ENCODE results near the gene C1orf167.

C1orf167 gene

GRCh38 chr1:11759791-11760190, 2.2 kb upstream of the C1orf167 start:
- TF ChIP-seq, protein P1, sequence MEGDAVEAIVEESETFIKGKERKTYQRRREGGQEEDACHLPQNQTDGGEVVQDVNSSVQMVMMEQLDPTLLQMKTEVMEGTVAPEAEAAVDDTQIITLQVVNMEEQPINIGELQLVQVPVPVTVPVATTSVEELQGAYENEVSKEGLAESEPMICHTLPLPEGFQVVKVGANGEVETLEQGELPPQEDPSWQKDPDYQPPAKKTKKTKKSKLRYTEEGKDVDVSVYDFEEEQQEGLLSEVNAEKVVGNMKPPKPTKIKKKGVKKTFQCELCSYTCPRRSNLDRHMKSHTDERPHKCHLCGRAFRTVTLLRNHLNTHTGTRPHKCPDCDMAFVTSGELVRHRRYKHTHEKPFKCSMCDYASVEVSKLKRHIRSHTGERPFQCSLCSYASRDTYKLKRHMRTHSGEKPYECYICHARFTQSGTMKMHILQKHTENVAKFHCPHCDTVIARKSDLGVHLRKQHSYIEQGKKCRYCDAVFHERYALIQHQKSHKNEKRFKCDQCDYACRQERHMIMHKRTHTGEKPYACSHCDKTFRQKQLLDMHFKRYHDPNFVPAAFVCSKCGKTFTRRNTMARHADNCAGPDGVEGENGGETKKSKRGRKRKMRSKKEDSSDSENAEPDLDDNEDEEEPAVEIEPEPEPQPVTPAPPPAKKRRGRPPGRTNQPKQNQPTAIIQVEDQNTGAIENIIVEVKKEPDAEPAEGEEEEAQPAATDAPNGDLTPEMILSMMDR (conservative IDR thresholded peaks at IDR 0.05; ENCODE audit: low read depth, low read length), result no peak
- Histone ChIP-seq H3K36me3 (ENCODE audit: insufficient read depth) (no peaks in the 10 kb centered on the region), H3K9ac (no peak overlapping the region), H2AFZ (ENCODE audit: low read depth) (no peak overlapping the region), H4K20me1 (ENCODE audit: insufficient read depth) (no peaks in the 10 kb centered on the region), H3K4me1 (ENCODE audit: low read depth, poor library complexity, severe bottlenecking) (no peaks in the 10 kb centered on the region), H3K4me3 (IDR thresholded peaks at IDR 0.05; ENCODE audit: insufficient read depth, low read depth, low read length) (no peak overlapping the region), H3K79me2 (ENCODE audit: insufficient read depth, low read depth) (no peaks in the 10 kb centered on the region), H3K27ac (no peak overlapping the region), H3K4me2 (no peak overlapping the region), H3K27me3 (ENCODE audit: insufficient read depth, low read depth) (peaks cover 36% of the 10 kb centered on the region)

DNA sequence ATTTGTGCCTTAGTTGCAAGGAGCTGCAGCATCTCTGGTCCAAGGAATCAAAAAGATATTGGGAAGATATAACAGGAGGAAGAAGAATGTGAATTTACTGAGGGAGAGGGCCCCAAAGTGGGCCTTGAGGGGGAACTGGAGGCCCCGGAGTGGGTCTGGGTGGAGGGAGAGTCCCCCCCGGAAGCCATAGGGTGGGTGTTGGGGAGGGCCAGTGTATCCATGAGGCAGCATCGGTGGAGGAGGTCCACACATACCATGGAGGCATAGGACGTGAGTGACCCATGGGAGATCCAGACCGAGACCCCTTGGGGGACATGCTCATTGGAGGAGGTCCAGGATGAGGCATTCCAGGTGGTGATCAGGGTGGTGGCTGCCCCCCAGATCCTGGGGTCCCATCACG, 708 bp upstream of the C1orf167 start:
- no peak overlapping the region for H3K4me2 ChIP-seq
- H2AFZ ChIP-seq (ENCODE audit: low read depth), result no peak overlapping the region
- H3K79me2 ChIP-seq (ENCODE audit: insufficient read depth, low read depth), result no peaks in the 10 kb centered on the region
- H3K36me3 ChIP-seq (ENCODE audit: insufficient read depth), result no peaks in the 10 kb centered on the region
- no peak overlapping the region for H3K9ac ChIP-seq
- H3K4me3 ChIP-seq (IDR thresholded peaks at IDR 0.05; ENCODE audit: insufficient read depth, low read depth, low read length), result no peak overlapping the region
- H4K20me1 ChIP-seq (ENCODE audit: insufficient read depth), result no peaks in the 10 kb centered on the region
- no peak overlapping the region for H3K27ac ChIP-seq
- no peaks in the 10 kb centered on the region for H3K4me1 ChIP-seq (ENCODE audit: low read depth, poor library complexity, severe bottlenecking)
- TF ChIP-seq, protein P1 (conservative IDR thresholded peaks at IDR 0.05; ENCODE audit: low read depth, low read length), result no peak
- H3K27me3 ChIP-seq (ENCODE audit: insufficient read depth, low read depth), result peaks cover 46% of the 10 kb centered on the region

DNA sequence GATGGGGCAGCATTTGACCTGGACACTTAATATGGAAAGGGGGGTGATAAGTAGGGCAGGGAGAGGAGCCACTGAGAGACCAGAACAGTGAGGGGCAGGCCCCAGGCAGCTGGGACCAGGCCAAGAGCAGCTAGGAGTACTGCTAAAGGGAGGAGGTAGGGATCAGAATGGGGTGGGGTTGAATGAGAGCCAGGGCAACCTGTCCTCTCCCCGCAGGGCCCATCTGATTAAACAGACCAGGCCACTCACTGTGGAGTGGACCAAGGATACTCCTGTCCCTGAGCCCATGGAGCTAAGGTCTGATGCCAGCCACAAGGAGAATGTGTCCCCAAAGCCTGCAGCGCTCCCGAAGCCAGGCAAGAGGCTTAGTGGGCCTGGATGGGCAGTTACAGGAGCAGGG, 2.1 kb downstream of the C1orf167 start:
- Histone ChIP-seq H3K36me3 (ENCODE audit: insufficient read depth) (no peaks in the 10 kb centered on the region), H3K27ac (no peak overlapping the region), H3K4me3 (IDR thresholded peaks at IDR 0.05; ENCODE audit: insufficient read depth, low read depth, low read length) (no peak overlapping the region), H3K79me2 (ENCODE audit: insufficient read depth, low read depth) (no peaks in the 10 kb centered on the region), H2AFZ (ENCODE audit: low read depth) (no peak overlapping the region), H3K4me2 (no peak overlapping the region), H3K9ac (no peak overlapping the region), H3K27me3 (ENCODE audit: insufficient read depth, low read depth) (peaks cover 69% of the 10 kb centered on the region), H4K20me1 (ENCODE audit: insufficient read depth) (no peaks in the 10 kb centered on the region), H3K4me1 (ENCODE audit: low read depth, poor library complexity, severe bottlenecking) (no peaks in the 10 kb centered on the region)
- TF ChIP-seq, protein P1 (conservative IDR thresholded peaks at IDR 0.05; ENCODE audit: low read depth, low read length), result no peak

DNA sequence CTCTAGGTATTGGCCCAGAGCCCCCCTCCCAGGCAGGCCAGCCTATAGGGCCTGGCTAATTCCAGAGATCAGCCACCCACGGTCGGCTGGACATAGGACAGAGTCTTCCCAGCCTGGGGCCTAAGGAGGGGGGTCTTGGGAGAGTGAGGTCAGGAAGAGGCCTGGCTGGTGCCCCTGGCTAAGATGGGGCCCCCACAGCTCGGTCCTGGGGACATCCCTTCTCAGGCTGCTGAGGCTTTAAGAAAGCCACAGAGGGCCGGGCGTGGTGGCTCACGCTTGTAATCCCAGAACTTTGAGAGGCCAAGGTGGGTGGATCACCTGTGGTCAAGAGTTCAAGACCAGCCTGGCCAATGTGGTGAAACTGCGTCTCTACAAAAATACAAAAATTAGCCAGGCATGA, 2.5 kb downstream of the C1orf167 start:
- H4K20me1 ChIP-seq (ENCODE audit: insufficient read depth), result no peaks in the 10 kb centered on the region
- no peak overlapping the region for H3K4me2 ChIP-seq
- H3K79me2 ChIP-seq (ENCODE audit: insufficient read depth, low read depth), result no peaks in the 10 kb centered on the region
- H3K27ac ChIP-seq, result no peak overlapping the region
- peaks cover 70% of the 10 kb centered on the region for H3K27me3 ChIP-seq (ENCODE audit: insufficient read depth, low read depth)
- no peak overlapping the region for H3K4me3 ChIP-seq (IDR thresholded peaks at IDR 0.05; ENCODE audit: insufficient read depth, low read depth, low read length)
- H3K4me1 ChIP-seq (ENCODE audit: low read depth, poor library complexity, severe bottlenecking), result no peaks in the 10 kb centered on the region
- TF ChIP-seq, protein P1 (conservative IDR thresholded peaks at IDR 0.05; ENCODE audit: low read depth, low read length), result no peak
- no peak overlapping the region for H3K9ac ChIP-seq
- H3K36me3 ChIP-seq (ENCODE audit: insufficient read depth), result no peaks in the 10 kb centered on the region
- no peak overlapping the region for H2AFZ ChIP-seq (ENCODE audit: low read depth)

Data from KMS-11 (cell line).